Central memory CD8-positive, alpha-beta T cell (primary cell): Measurements from ENCODE around the gene RELT.
"Not testable (repeated sequence)": the region's sequence is repeated elsewhere in the genome, so short reads cannot be mapped to it uniquely, and the experiment has no call there.

ENCODE experiments used
- ATAC-seq: fragments of 150-1000 bp; cut with Tn5 transposase; replicated peaks from 2 replicates; pipeline ENCODE4 v1.10.0; 2022; ENCODE audit warnings: mild to moderate bottlenecking, moderate FRiP score, moderate number of reproducible peaks; ENCODE audit not compliant: poor library complexity, severe bottlenecking; ENCODE audit errors: extremely low read depth
- DNase-seq, 2 donors: peaks; one replicate each; pipeline ENCODE4 v3.0.0; 2021; ENCODE audit warnings: low spot score in 2 of 2
- H3K27ac Mint-ChIP-seq: one replicate; pipeline ENCODE4 v1.8.0; 2022; ENCODE audit warnings: low read depth, mild to moderate bottlenecking, moderate library complexity, mixed read lengths
- H3K27me3 Mint-ChIP-seq: one replicate; pipeline ENCODE4 v1.8.0; 2022; ENCODE audit warnings: mixed read lengths
- H3K36me3 Mint-ChIP-seq: one replicate; pipeline ENCODE4 v1.8.0; 2022; ENCODE audit warnings: mild to moderate bottlenecking, moderate library complexity, mixed read lengths; ENCODE audit not compliant: insufficient read depth
- H3K4me1 Mint-ChIP-seq: one replicate; pipeline ENCODE4 v1.8.0; 2022; ENCODE audit warnings: mixed read lengths
- H3K4me3 Mint-ChIP-seq: one replicate; pipeline ENCODE4 v1.8.0; 2022; ENCODE audit warnings: mild to moderate bottlenecking, moderate library complexity, mixed read lengths
- H3K9me3 Mint-ChIP-seq: one replicate; pipeline ENCODE4 v1.8.0; 2022; ENCODE audit warnings: mixed read lengths

RELT gene

DNA sequence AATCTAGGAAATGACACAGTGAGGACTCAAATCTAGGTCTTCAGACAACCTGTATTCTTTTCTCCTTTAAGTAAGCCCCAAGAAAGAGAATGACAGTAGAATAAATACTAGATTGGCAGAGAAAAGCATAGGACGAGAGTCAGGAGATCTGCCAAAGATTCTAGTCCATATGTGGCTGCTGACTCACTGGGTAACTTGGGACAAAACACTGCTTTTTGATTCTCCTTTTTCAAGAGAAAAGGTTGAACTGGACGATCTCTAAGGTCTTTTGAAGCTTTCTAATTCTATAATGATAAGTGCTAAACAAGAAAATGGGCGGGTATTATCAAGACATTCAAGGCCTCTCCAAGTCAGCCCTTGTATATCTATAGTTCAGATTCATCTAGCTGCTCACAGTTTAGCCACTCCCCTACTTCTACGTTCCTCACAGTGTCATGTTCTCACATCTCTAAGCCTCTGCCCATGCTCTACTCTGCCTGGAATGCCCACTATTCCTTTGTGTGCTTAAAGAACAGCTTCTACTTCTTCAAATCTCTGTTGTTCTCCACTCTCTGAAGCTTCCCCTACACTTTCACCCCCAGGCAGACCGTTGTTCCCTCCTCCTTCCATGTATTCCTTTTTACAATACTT lies 53.0 kb downstream of the RELT start:
- Mint-ChIP-seq H3K27me3 (no peaks in the 10 kb centered on the region), H3K4me3 (no peak overlapping the region), H3K36me3 (peaks cover 3% of the 10 kb centered on the region), H3K4me1 (no peaks in the 10 kb centered on the region), H3K27ac (no peak overlapping the region), H3K9me3 (no peaks in the 10 kb centered on the region)
- ATAC-seq (no peak), DNase-seq (no peak)

DNA sequence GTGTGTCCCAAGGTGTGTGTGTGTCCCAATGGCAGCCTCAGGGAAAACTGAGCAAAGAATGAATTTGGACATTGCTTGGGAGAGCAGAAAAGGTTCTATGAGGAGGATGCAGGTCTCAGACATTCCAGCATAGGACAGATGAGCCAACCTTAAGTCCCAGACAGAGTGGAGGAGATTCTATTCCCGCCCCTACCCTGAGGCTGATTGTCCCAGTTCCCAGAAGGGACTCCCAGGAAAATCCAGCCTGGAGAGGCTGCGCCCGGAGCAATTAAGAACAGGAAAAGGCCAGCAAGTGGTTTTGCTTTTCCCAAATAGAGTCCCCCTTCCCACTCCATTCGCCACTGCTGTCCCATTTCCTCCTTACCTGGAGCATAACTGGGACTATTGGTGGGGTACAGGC lies 54.1 kb downstream of the RELT start:
- ATAC-seq: no peak
- DNase-seq: no peak
- Mint-ChIP-seq H3K27ac (no peak overlapping the region), H3K4me3 (no peak overlapping the region), H3K9me3 (no peaks in the 10 kb centered on the region), H3K36me3 (peaks cover 3% of the 10 kb centered on the region), H3K27me3 (no peaks in the 10 kb centered on the region), H3K4me1 (no peaks in the 10 kb centered on the region)

DNA sequence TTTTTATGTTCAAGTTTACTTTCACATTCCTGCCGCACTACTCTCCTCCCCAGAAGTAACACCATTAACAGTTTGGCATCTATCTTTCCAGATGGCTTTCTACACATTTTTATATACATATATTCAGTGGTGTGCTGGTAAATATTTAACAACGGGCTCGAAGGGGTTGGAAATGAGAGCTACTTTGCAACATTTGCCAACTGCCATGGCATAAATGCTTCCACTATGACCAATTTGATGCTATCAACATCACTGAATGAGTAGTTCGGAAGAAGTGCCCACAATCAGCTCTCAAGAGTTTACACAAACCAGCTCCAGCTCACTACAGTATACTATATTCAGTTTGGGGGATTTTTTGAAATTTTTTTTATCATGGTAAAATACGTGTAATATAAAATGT lies 55.2 kb downstream of the RELT start:
- no peaks in the 10 kb centered on the region for H3K9me3 Mint-ChIP-seq
- H3K4me3 Mint-ChIP-seq: no peak overlapping the region
- peaks cover 3% of the 10 kb centered on the region for H3K36me3 Mint-ChIP-seq
- no peaks in the 10 kb centered on the region for H3K4me1 Mint-ChIP-seq
- H3K27me3 Mint-ChIP-seq: no peaks in the 10 kb centered on the region
- no peak for DNase-seq
- H3K27ac Mint-ChIP-seq: no peak overlapping the region
- no peak for ATAC-seq

DNA sequence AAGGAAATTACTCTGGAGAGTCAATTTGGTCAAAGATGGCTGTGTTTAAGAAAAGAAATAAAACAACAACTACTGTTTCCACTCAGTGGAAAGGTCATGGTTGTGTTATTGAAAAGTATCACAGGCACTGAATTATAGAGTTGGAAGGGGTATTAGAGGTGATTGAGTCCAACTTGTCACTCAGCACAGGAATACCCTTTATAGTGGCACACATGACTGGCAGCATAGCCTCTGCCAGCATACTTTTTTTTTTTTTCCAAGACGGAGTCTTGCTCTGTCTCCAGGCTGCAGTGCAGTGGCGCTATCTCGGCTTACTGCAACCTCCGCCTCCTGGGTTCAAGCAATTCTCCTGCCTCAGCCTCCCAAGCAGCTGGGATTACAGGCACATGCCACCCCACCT lies 60.7 kb downstream of the RELT start:
- H3K4me1 Mint-ChIP-seq, ATAC-seq, H3K27me3 Mint-ChIP-seq, H3K36me3 Mint-ChIP-seq, H3K4me3 Mint-ChIP-seq, DNase-seq, H3K27ac Mint-ChIP-seq, H3K9me3 Mint-ChIP-seq: not testable (repeated sequence)

DNA sequence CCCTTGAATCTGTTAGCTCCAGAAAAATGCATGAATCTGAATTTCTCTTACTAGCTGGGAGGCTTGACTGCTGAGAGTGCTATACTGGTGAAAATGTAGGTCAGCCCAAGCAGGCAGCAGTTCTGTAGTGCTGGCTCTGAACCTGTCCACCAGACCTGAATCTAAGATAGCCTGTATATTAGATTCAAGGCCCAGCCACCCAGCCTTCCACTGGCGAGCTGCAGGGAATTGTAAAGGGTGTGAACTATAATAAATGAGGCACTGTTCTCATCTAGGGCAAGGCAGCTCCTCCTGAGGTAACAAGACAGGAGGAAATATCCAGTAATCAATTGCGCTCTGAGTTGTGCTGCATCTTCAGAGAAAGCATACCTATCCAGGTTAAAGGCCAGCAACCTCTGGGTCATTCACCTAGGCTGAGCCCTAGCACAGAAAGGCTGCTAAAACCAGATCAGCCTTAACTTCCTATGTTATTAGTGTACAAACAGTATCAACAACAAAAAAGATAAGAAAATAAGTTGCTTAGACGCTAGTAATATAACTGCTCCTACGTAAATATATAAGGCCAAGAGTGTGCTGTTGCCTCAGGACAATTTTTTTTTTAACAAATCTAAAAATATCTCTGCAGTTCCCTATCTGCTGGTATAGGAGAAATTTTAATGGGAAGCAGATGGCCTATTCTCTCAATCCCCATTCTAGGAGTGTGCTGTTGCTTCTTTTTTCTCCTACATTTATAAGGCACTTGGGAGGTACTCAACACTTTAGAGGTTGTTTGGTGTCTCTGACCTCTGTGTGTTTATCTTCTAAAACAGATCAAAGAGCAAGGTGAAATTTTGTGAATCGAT lies 63.0 kb downstream of the RELT start:
- no peak for DNase-seq
- Mint-ChIP-seq H3K27ac (no peak overlapping the region), H3K36me3 (no peaks in the 10 kb centered on the region), H3K4me3 (no peak overlapping the region), H3K9me3 (no peaks in the 10 kb centered on the region), H3K4me1 (peaks cover 9% of the 10 kb centered on the region), H3K27me3 (no peaks in the 10 kb centered on the region)
- ATAC-seq: no peak

DNA sequence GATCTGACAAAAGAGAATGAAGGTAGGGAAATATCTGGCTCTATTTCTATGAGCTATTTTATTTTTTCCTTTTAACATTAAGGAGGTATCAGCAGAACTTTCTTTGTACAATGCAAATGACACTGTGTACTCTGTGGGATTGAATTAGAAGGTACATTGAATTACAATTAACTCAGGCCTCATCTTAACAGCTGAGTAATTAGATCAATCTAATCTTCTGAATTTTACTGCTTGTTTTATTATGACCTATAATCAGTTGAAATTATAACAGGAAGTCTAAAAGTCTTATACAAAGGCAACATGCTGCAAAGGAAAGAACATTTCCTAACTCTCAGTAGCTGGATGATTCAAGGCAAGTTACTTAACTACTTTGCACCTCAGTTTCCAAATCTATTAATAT lies 69.8 kb downstream of the RELT start:
- DNase-seq: no peak
- Mint-ChIP-seq H3K4me1 (peaks cover 13% of the 10 kb centered on the region), H3K9me3 (no peaks in the 10 kb centered on the region), H3K4me3 (no peak overlapping the region), H3K27me3 (no peaks in the 10 kb centered on the region), H3K36me3 (no peaks in the 10 kb centered on the region), H3K27ac (no peak overlapping the region)
- no peak for ATAC-seq

DNA sequence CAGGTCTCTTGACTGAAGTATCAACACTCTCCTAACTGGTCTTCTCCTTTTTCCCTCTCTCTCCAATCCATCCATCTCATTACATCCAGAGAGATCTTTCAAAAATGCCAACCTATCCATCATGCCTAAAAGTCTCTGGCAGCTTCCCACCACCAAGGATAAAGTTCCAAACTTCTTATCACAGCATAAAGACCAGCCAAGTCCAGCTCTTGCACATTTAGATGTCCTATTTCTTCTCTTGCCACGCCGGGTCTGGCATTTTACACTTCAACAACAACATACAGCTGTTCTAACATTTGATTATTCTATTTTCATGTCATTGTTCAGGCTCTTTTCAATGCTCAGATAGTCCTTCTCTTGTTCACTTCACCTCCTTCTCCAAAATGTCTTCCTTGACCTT lies 70.6 kb downstream of the RELT start:
- Mint-ChIP-seq H3K4me1 (peaks cover 15% of the 10 kb centered on the region), H3K27ac (no peak overlapping the region), H3K36me3 (no peaks in the 10 kb centered on the region), H3K4me3 (no peak overlapping the region), H3K9me3 (no peaks in the 10 kb centered on the region), H3K27me3 (no peaks in the 10 kb centered on the region)
- ATAC-seq: no peak
- no peak for DNase-seq
